Lung microvascular endothelial cell (primary cell): ENCODE results near the gene S1PR5. TPM values are rescaled to one million over a fixed set of nuclear protein-coding genes. Genes with fewer than 3 reads are reported as not detected.
"Not testable (repeated sequence)": the region's sequence is repeated elsewhere in the genome, so short reads cannot be mapped to it uniquely, and the experiment has no call there.

Source experiments
- DNase-seq, 2 donors: peaks; one replicate each; pipeline versions ENCODE4 v3.0.0 to v3.0.0-alpha.2; 2010; ENCODE audit warnings: low read depth in 2 of 2
- total RNA-seq: library from RNA; depleted of rRNA; stranded (reverse); fragments of >200 nt; gene quantifications from 2 replicates; pipeline ENCODE4 v1.2.1, GENCODE V29; 2014

Gene S1PR5
- total RNA-seq = under 0.01 TPM in 2 replicates

- DNase-seq = peak in 1 of 2 donors; percentile 26
These were observed at the start of gene S1PR5 for GRCh38 chr19:10517361-10517759. Gene S1PR5 (minus strand): TSS chr19:10517447. CDS start chr19:10515011, 2,436 bp downstream.

- no peak for DNase-seq
These were observed 49.6 kb upstream of the S1PR5 start for GRCh38 chr19:10566658-10567410.

GRCh38 chr19:10566408-10566657 lies 49.1 kb upstream of the S1PR5 start:
- DNase-seq = no peak

GRCh38 chr19:10565567-10566407 lies 48.5 kb upstream of the S1PR5 start, which contains the start of gene KRI1:
Gene KRI1 (minus strand): TSS chr19:10566010. CDS start chr19:10565999, 11 bp downstream.
- peak; percentile 97 to 98 for DNase-seq

- peak in 1 of 2 donors; percentile 46 for DNase-seq
These were observed 47.9 kb upstream of the S1PR5 start for GRCh38 chr19:10565028-10565566.

- DNase-seq = no peak
These were observed 45.4 kb upstream of the S1PR5 start for GRCh38 chr19:10562609-10563008.

GRCh38 chr19:10560154-10560553 lies 42.9 kb upstream of the S1PR5 start:
- no peak for DNase-seq

GRCh38 chr19:10557603-10558197 lies 40.5 kb upstream of the S1PR5 start:
- DNase-seq = no peak

GRCh38 chr19:10555610-10555973 lies 38.3 kb upstream of the S1PR5 start:
- no peak for DNase-seq

- no peak for DNase-seq
These were observed 37.7 kb upstream of the S1PR5 start for GRCh38 chr19:10554760-10555609.

- DNase-seq = no peak
These were observed 36.7 kb upstream of the S1PR5 start for GRCh38 chr19:10553943-10554381.

- DNase-seq = no peak
These were observed 35.9 kb upstream of the S1PR5 start for GRCh38 chr19:10553087-10553667.

GRCh38 chr19:10552510-10553053 lies 35.3 kb upstream of the S1PR5 start:
- no peak for DNase-seq

GRCh38 chr19:10551698-10552301 lies 34.6 kb upstream of the S1PR5 start:
- peak in 1 of 2 donors; percentile 42 for DNase-seq

- DNase-seq = not testable (repeated sequence)
These were observed 33.8 kb upstream of the S1PR5 start for GRCh38 chr19:10551006-10551405.

- no peak for DNase-seq
These were observed 33.1 kb upstream of the S1PR5 start for GRCh38 chr19:10550336-10550735.

- DNase-seq = no peak
These were observed 32.5 kb upstream of the S1PR5 start for GRCh38 chr19:10549733-10550132.

GRCh38 chr19:10548746-10549276 lies 31.6 kb upstream of the S1PR5 start:
- no peak for DNase-seq

GRCh38 chr19:10546817-10547216 lies 29.6 kb upstream of the S1PR5 start:
- no peak for DNase-seq

GRCh38 chr19:10544753-10545251 lies 27.6 kb upstream of the S1PR5 start:
- no peak for DNase-seq
